ENCODE measurements around the gene IMPACT. TPM values are rescaled to one million over a fixed set of nuclear protein-coding genes. Genes with fewer than 3 reads are reported as not detected.

Gene IMPACT
- total RNA-seq, 2 experiments from 2014 or later = 13.5 to 14.7 TPM

DNA sequence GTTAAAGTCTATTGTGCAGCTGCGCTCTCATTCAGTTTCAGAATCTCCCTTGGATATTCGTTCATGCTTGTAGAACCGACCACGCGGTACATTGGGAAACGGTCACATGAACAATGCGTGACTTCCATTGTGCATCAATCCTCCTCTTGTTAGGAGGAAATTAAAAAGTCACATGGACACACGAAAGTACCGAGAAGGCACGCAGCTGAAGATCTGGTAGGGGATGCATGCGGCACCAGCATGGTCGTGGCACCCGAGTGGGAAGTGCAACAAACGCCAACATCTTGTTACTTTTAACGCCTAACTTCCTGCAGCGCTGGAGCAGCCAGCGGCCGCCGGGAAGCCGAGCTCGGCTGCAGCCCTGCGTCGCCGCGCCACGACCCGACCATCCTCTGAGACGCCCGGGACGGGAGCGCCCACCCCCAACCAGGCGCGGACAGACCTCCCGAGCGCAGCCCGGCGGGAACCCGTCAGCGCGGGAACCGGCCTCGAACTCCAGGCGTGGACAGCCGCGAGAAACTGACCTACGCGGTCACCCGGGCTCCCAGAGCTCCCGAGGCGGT, 29.3 kb upstream of the IMPACT start:
- peak; percentile 49 for DNase-seq
- intact Hi-C loops (cut with micrococcal nuclease) = no loop called here
- Mint-ChIP-seq H3K27me3 (peaks cover 20% of the 10 kb centered on the region), H3K9me3 (no peaks in the 10 kb centered on the region), H3K36me3 (ENCODE audit: low read depth) (no peaks in the 10 kb centered on the region), H3K4me1 (ENCODE audit: low read depth) (peaks cover 15% of the 10 kb centered on the region), H3K27ac (no peak overlapping the region), H3K4me3 (peak overlapping the region; percentile 68)
- TF ChIP-seq, protein P1, sequence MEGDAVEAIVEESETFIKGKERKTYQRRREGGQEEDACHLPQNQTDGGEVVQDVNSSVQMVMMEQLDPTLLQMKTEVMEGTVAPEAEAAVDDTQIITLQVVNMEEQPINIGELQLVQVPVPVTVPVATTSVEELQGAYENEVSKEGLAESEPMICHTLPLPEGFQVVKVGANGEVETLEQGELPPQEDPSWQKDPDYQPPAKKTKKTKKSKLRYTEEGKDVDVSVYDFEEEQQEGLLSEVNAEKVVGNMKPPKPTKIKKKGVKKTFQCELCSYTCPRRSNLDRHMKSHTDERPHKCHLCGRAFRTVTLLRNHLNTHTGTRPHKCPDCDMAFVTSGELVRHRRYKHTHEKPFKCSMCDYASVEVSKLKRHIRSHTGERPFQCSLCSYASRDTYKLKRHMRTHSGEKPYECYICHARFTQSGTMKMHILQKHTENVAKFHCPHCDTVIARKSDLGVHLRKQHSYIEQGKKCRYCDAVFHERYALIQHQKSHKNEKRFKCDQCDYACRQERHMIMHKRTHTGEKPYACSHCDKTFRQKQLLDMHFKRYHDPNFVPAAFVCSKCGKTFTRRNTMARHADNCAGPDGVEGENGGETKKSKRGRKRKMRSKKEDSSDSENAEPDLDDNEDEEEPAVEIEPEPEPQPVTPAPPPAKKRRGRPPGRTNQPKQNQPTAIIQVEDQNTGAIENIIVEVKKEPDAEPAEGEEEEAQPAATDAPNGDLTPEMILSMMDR (IDR thresholded peaks at IDR 0.05) = no peak
- CTCF ChIA-PET = interaction anchor here (0.9 to 2.0 kb wide), 6 partner anchors 9 to 92 kb away, joined by 3 to 10 read pairs (median 4); no protein-coding TSS in a partner anchor
- ATAC-seq = peak; percentile 40
- POLR2A ChIA-PET = interaction anchor here (0.7 to 3.0 kb wide), 5 partner anchors 10 to 621 kb away, joined by 3 to 10 read pairs (median 5); partner anchors contain the start of gene IMPACT

DNA sequence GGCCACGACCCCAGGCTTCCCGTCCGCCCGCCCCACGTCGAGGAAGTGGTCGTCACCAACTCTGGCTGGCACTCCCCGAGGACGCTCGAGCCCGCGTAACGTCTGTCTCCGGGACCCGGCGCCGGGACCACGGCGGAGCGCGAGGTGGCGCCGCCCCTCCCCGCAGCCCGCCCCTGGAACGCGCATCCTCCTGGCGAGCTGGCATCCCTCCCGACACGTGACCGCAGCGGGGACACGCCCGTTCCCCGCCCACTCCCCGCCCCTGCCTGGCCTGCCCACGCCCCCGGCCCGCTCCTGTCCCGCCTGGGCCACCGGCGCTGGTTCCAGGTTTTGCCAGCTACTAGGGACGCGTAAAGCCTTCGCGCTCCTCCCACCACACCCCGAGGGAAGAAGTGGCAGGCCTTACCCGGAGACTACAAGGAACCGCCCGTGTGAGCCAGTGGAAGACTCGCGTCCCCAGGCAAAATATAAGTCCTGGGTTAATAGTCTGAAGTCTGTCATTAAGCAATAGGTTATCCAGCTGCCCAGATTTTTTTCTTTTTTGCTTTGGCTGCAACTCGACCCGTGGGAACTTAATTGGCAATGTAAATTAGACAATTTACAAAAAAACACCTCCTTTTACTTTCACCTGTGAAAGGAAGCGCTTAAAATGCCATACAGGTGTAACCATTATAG, 28.6 kb upstream of the IMPACT start, which contains the start of gene OSBPL1A:
Gene OSBPL1A (minus strand): TSS at position 131 of the 675 bp plus-strand sequence. CDS start 20,291 bp downstream, outside the sequence.
- Mint-ChIP-seq H3K4me3 (peak within 1 kb of the TSS; percentile 68), H3K9me3 (no peaks in the 10 kb centered on the region), H3K36me3 (ENCODE audit: low read depth) (no peaks in the 10 kb centered on the region), H3K27me3 (peaks cover 24% of the 10 kb centered on the region), H3K27ac (no peak within 1 kb of the TSS), H3K4me1 (ENCODE audit: low read depth) (peaks cover 15% of the 10 kb centered on the region)
- TF ChIP-seq, protein P1 (IDR thresholded peaks at IDR 0.05) = no peak
- peak; percentile 76 for DNase-seq
- ATAC-seq = peak; percentile 84
- intact Hi-C loops (cut with micrococcal nuclease) = no loop called here
- POLR2A ChIA-PET = interaction anchor here (0.5 to 3.0 kb wide), 6 partner anchors 10 to 620 kb away, joined by 3 to 10 read pairs (median 4); partner anchors contain the start of gene IMPACT
- CTCF ChIA-PET = interaction anchor here (0.6 to 2.0 kb wide), 7 partner anchors 9 to 113 kb away, joined by 3 to 10 read pairs (median 4); no protein-coding TSS in a partner anchor

DNA sequence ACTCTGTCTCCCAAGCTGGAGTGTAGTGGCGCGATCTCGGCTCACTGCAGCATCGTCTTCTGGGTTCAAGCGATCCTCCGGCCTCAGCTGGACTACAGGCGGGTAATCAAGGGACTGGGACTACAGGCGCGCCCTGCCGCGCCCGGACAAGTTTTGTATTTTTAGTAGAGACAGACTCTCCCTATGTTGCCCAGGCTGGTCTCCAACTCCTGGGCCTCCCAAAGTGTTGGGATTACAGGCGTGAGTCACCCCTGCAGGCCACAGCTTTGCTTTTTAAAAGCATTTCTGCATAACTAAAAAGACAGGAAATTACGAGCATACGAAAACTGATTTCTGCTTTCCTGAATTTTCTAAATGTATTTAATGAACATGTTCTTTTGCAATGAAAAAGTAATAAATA, 27.9 kb upstream of the IMPACT start:
- POLR2A ChIA-PET = interaction anchor here (0.5 to 3.0 kb wide), 4 partner anchors 17 to 43 kb away, joined by 3 to 10 read pairs (median 6); partner anchors contain the start of gene IMPACT
- DNase-seq = no peak
- H3K4me3 Mint-ChIP-seq = peak overlapping the region; percentile 68
- peaks cover 26% of the 10 kb centered on the region for H3K27me3 Mint-ChIP-seq
- intact Hi-C loops (cut with micrococcal nuclease) = no loop called here
- H3K27ac Mint-ChIP-seq = no peak overlapping the region
- no peaks in the 10 kb centered on the region for H3K9me3 Mint-ChIP-seq
- peaks cover 15% of the 10 kb centered on the region for H3K4me1 Mint-ChIP-seq (ENCODE audit: low read depth)
- ATAC-seq = no peak
- TF ChIP-seq, protein P1 (IDR thresholded peaks at IDR 0.05) = no peak
- no peaks in the 10 kb centered on the region for H3K36me3 Mint-ChIP-seq (ENCODE audit: low read depth)
- CTCF ChIA-PET = interaction anchor here (1.2 to 1.6 kb wide), 2 partner anchors 8 to 32 kb away, joined by 3 to 5 read pairs; no protein-coding TSS in a partner anchor

DNA sequence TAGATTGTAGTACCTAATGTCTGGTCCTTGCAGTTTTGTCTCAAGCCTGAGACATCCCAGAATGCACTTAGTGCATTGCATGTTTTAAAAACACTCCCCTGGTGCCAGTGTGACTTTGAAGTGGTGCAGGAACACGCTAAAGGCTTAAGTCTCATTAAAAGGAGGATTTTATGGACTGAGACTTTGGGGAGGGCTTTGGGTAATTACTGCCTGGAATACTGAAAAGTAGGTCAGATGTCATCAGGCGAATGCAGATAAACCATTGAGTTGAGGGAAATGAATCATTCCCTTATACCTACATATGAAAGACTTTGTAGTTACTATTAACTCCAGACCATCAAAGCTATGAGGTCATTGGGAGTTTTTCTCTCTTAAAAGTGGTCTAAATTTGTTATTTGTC, 25.9 kb upstream of the IMPACT start:
- H3K36me3 Mint-ChIP-seq (ENCODE audit: low read depth) = no peaks in the 10 kb centered on the region
- no peak overlapping the region for H3K4me3 Mint-ChIP-seq
- no peak overlapping the region for H3K27ac Mint-ChIP-seq
- POLR2A ChIA-PET = interaction anchor here (1.1 to 1.2 kb wide), 2 partner anchors 11 to 14 kb away, joined by 3 read pairs; no protein-coding TSS in a partner anchor
- CTCF ChIA-PET = interaction anchor here (1.1 to 1.7 kb wide), 3 partner anchors 32 to 88 kb away, joined by 3 to 5 read pairs (median 4); no protein-coding TSS in a partner anchor
- TF ChIP-seq, protein P1 (IDR thresholded peaks at IDR 0.05) = no peak
- H3K9me3 Mint-ChIP-seq = no peaks in the 10 kb centered on the region
- intact Hi-C loops (cut with micrococcal nuclease) = no loop called here
- H3K4me1 Mint-ChIP-seq (ENCODE audit: low read depth) = peaks cover 12% of the 10 kb centered on the region
- H3K27me3 Mint-ChIP-seq = peaks cover 30% of the 10 kb centered on the region
- DNase-seq = no peak
- ATAC-seq = no peak

Data from activated CD8-positive, alpha-beta T cell treated with anti-CD3 and anti-CD28 coated beads for 36 hours (primary cell).